ENCODE results near the gene ZNF764.
"Not testable (repeated sequence)": the region's sequence is repeated elsewhere in the genome, so short reads cannot be mapped to it uniquely, and the experiment has no call there.

ZNF764 gene

DNA sequence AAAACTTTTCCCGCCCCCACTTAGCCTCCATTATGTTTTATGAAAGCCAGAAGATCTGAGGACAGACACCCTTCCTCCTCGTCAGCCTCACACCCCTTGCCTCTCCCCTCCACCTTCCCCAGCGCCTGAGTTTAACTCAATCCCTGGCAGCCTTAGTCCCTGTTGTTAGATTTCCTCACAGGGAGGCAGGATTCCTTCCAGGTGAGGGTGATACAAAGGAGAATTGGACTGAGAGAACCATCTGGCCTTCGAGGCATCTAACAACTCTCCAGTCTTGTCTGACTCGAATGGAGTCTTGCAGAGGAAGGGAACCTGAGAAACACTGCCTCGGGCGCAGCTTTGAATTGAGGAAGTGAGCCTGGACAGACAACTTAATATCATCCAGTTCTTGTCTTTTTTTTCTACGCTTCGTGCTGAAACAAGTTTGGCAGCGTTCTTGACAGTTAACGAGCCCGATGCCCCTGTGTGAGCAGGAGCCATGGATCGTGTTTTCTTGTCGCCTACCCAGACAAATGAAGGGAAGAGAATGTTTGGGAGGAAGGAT lies 30.5 kb downstream of the ZNF764 start:
- no peak for DNase-seq (ENCODE audit: low spot score)

DNA sequence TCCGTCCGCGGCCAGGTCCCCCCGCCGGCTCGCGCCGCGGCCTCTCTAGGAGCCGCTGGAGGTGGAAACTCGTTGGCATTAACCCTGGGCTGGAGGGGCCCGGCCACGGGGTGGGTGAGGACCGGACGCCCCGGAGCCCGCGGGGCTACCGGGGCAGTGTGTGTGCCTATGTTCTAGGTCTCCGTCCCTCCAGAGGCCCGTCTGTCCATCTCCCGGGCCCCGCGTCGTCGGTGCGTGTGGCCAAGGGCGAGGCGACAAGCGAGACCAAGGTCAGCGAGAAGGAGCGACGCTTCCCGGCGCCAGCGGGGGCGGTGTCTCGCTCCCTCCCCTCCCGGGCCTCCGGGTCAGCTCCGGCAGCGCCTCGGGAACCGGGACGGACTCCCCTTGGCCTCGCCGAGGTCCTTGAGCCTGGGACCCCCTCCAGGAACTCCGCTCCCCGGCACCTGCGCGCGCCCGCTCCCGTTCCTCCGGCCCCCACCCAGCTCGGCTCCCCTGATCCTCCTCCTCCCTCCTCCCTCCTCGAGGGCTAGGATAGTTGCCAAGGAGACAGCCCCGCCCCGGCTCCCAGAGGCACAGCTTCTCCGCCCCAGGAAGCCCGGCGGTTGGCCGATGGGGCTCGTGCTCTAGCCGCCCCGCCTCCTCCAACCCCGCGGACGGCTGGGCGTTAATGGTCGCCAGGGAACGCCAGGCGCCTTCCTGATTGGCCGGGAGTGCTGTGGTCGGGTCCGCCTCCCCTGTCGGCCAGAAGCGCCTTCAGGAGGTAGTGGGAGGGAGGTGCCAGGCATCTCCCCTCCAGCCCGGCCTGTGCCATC lies 31.1 kb downstream of the ZNF764 start:
- DNase-seq (ENCODE audit: low spot score), result peak; percentile 99

DNA sequence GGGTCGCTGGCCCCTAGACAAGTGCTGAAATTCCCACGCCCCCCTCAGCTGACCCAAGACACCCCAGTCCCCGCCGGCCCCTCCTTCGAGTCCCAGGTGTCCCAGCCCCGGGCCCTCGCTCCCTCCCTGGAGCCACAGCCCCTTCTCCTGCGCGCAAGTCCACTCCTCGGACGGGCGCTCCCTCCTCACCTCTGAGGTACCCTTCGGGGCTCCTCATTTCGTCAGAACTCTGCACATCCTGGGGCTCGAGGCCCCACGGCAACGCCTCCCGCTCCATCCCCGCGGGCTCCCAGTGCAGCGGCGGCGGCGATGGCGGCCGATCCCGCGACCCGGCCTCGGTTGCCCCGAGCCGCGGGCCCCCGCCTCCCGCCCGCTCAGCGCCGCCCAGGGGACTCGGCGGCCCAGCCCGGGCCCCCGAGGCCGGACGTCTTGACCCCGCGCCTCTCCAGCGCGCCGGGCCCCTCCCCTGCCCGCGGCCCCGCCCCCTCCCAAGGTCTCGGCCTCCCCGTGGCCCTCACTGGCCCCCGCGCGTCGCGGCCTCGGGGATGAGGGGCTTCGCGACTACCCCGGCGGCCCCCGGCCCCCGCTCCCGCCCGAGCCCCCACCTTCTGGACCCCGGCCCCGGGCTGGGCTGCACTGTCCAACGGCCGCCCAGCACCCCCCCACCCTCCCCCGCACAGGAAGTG lies 31.9 kb downstream of the ZNF764 start, which contains the start of gene ZNF768:
ZNF768 (minus strand) TSS at position 430 of the 686 bp plus-strand sequence; CDS start at position 277, 153 bp downstream.
- peak; percentile 80 for DNase-seq (ENCODE audit: low spot score)

DNA sequence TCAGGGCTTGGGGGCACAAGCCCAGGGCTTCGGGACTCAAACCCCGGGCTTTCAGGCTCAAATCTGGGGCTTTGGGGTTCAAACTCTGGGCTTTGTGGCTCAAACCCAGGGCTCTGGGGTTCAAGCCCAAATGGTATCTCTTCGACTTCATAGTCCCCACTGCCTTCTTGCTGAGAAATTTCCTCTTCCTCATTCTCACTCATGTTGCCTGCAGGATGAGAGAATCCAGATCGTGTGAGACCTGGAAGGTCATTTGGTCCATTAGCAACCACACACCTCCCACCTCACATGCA lies 32.4 kb downstream of the ZNF764 start:
- no peak for DNase-seq (ENCODE audit: low spot score)

DNA sequence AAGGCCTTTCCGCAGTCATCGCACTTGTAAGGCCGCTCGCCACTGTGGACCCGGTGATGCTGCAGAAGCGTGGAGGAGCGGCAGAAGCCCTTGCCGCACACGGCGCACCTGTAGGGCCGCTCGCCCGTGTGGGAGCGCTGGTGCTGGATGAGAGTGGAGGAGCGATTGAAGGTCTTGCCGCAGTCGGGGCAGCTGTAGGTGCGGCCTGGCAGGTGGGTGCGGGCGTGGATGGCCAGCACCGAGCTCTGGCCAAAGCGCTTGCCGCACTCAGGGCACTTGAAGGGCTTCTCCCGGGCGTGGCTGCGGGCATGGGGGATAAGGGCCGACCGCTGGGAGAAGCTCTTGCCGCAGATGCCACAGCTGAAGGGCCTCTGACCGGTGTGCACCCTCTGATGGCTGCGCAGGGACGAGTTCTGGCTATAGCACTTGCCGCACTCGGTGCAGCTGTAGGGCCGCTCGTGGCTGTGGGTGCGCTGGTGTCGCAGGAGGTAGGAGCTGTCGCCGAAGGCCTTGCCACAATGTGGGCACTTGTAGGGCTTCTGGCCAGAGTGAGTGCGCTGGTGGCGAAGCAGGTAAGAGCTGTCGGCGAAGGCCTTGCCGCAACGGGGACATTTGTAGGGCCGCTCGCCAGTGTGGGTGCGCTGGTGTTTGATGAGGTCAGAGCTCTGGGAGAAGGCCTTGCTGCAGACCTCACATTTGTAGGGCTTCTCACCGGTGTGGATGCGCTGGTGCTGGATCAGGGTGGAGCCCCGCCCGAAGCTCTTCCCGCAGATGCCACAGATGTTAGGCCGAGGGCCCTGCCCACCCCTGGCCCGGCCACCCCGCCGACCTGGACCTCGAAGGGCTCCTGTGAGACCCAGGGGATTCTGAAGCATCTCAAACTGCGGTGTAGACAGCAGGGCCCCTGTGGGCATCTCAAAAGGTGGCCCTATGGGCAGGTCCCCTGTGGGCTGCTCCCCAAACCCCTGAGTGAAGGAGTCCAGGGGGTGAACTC lies 33.3 kb downstream of the ZNF764 start:
- no peak for DNase-seq (ENCODE audit: low spot score)

DNA sequence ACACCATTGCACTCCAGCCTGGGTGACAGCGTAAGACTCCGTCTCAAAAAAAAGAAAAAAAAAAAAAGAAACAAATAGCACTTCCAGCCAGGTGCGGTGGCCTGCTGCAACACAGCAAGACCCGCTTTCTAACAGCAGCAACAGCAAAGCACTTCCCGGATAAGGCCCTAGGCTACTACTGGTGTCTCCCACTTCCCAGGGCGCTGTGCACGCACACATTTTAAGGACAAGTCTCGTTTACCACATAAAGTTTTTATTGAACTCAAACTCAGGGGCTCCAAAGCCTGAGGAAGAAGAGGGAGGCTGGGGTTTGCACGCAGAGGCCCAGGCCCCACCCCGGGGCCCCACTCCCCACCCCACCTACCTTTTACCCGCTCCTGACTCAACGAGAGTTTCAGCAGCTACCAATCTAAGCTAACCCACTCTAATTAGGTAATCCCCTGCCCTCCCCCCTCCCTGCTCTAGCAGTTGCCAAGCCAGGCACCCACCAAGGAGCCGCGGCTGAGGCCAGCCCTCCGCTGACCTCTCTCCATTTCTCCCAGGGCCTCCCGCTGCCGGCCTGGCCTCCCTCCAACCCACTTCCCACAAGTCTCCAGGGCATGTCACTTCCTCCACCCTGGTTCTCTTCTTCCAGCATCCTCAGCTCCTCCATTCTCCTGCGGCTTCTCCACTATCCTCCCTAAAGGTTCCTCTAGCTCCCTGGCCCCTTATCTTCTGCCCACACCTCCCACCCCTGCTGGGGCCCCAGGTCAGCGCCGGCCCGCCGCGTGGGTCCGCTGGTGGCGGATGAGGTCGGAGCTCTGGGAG lies 34.2 kb downstream of the ZNF764 start:
- no peak for DNase-seq (ENCODE audit: low spot score)

DNA sequence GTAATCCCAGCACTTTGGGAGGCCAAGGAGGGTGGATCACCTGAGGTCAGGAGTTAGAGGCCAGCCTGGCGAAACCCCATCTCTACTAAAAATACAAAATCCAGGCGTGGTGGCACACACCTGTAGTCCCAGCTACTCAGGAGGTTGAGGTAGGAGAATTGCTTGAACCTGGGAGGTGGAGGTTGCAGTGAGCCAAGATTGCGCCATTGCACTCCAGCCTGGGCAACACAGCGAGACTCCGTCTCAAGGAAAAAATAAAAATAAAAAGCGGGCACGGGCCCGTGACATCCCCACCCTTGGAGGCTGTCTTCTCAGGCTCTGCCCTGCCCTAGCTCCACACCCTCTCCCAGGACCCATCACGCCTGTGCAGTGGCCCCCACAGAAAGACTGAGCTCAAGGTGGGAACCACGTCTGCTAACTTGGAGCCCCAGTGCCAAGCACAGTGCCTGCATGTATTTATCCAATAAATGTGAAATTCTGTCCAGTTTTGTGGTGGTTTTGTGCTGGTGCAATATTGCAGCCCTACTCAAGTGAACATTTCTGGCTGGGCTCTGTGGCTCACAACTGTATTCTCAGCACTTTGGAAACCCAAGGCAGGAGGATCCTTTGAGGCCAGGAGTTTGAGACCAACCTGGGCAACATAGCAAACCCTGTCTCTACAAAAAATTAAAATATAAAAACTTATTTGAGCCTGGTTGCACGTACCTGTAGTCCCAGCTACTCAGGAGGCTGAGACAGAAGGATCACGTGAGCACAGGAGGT lies 35.3 kb downstream of the ZNF764 start:
- not testable (repeated sequence) for DNase-seq (ENCODE audit: low spot score)

DNA sequence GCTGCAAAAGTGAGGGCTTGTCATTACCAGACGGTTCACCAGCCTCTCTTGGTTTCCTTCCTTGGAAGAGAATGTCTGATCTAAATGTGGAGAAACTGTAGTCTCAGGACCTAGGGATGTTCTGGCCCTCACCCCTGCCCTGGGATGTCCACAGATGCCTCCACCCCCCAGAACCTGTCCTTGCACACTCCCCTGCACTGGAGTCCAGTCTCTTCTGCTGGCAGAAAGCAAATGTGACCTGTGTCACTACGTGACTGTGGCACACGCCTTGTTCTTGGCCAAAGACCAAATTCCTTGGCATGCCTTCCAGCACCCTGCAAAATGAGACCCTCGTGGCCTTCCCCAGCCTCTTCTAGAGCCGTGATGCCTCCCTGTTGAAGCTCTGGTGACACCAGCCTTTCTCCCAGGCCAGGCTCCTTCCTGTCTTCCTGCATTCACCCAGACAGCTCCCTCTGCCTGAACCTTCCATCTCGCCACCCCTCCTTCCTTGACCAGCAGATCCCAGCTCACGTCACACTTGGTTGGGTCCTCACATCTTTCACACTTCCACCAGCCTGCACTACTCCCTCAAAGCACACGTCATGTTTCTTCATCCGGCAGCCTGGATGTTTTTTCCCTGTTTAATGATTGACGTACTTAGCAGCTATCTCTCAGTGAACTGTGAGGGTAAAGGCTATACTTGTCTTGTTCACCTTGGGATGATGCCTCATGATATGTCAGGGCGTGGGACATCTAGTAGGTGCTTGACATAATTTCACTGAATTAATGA lies 36.1 kb downstream of the ZNF764 start:
- no peak for DNase-seq (ENCODE audit: low spot score)

DNA sequence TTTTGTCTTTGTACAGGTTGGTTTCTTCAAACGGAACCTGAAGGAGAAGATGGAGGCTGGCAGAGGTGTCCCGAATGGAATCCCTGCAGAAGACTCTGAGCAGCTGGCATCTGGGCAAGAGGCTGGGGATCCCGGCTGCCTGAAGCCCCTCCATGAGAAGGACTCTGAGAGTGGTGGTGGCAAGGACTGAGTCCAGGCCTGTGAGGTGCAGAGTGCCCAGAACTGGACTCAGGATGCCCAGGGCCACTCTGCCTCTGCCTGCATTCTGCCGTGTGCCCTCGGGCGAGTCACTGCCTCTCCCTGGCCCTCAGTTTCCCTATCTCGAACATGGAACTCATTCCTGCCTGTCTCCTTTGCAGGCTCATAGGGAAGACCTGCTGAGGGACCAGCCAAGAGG lies 36.7 kb downstream of the ZNF764 start:
- no peak for DNase-seq (ENCODE audit: low spot score)

DNA sequence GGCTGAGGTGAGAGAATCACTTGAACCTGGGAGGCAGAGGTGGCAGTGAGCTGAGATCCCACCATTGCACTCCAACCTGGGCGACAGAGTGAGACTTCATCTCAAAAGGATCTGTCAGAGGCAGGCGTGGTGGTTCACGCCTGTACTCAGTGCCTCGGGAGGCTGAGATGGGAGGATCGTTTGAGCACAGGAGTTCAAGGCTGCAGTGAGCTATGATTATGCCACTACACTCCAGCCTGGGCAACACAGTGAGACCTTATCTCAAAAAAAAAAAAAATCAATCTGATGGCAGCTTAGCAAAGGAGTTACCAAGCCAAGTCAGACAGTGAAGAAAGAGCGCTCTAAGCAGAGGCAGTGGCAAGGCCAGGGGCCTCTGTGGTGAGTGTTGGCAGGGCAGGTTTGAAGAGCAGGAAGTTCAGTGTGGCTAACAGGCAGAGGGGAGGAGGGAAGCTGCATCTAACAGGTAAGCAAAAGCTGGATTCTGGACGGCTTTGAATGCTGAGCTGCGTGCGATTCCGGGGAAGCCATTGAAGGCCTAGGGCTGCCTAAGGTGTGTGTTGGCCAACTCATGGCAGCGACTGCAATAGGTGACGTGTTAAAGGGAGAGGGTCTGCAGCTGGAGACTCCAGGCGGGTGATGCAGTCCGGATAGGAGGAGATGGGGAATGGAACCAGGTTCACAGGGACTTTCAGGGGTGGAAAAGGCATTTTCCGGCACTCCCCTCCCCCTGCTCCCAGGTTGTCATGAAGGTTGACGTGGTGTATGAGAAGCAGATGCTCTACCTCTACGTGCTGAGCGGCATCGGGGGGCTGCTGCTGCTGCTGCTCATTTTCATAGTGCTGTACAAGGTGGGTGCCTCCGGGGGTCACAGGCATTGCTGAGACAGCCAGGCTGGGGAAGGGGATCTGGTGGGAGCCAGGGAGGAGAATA lies 38.8 kb downstream of the ZNF764 start:
- no peak for DNase-seq (ENCODE audit: low spot score)

DNA sequence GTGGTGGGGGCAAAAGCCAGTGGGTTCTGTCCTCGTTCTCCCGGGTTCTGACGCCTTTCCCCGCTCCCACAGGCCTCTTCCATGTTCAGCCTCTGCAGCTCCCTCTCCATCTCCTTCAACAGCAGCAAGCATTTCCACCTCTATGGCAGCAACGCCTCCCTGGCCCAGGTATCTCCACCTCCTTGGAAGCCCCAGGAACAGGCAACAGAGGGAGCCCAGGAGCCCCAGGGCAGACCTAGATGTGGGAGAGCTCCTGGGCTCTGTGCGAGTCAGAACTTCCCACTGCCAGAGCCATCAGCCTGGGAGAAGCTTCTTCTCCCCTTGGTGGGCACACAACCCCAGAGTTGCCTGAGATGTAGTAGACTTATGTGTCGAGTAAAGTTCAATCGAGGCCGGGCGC lies 39.6 kb downstream of the ZNF764 start:
- DNase-seq (ENCODE audit: low spot score), result no peak

DNA sequence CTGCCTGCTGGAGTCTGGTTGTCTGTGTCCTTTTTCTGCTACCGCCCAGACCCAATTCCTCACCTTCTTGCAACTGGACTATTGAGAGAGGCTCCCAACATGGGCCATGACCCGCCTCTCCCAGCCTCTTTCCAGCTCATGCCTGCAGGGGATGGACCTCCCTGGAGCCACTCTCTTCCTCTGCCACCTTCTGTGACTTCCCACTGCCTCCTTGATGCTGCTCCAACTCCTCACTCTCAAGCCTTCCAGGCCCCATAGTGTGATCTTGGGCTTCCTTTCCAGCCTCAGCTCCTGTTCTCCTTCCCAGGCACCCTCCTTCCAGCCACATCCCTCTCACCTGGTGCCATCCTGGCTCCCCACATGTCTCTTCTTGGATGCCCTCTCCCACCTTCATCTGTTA lies 42.9 kb downstream of the ZNF764 start:
- no peak for DNase-seq (ENCODE audit: low spot score)

DNA sequence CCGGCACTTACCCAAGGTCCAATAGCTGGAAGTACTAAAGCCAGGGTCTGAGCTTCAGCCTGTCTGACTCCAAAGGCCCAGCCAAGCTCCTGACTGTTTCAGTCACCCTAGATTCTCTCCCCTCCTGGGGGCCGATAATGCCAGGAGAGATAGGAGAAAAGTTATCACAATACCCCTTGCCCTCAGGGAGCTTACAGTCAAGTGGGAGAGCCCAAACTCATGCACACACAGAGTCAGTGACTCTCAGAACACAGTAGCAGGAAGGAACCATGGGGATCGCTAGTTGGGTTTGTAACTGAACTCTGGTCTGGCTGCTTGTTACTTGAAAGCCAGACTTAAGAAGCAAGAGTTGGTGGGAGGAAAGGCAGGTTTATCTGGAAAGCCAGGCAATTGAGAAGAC lies 46.7 kb downstream of the ZNF764 start:
- DNase-seq (ENCODE audit: low spot score), result no peak

DNA sequence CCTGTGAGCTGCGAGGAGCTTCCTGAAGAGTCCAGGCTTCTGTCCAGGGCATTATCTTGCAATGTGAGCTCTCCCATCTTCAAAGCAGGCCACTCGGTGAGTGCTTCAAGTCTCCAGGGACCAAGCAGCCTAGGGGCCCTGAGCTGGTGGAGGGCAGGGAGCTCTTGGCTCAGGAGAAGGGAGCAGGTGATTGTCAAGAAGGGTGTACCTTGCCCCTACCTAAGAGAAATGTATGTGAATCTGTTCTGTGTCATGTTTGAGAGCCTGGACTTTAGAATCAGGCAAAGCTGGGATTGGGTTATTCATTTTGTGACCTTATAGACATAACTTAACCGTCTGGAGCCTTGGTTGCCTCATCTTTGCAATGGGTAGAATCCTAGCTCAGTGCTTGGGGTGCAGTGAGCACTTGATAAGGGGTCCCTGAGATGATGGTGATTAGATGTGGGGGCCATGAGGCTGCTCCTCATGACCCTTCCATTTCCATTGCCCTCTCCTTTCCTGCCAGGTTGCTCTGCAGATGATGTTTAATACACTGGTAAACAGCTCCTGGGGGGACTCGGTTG lies 47.7 kb downstream of the ZNF764 start:
- DNase-seq (ENCODE audit: low spot score), result no peak

DNA sequence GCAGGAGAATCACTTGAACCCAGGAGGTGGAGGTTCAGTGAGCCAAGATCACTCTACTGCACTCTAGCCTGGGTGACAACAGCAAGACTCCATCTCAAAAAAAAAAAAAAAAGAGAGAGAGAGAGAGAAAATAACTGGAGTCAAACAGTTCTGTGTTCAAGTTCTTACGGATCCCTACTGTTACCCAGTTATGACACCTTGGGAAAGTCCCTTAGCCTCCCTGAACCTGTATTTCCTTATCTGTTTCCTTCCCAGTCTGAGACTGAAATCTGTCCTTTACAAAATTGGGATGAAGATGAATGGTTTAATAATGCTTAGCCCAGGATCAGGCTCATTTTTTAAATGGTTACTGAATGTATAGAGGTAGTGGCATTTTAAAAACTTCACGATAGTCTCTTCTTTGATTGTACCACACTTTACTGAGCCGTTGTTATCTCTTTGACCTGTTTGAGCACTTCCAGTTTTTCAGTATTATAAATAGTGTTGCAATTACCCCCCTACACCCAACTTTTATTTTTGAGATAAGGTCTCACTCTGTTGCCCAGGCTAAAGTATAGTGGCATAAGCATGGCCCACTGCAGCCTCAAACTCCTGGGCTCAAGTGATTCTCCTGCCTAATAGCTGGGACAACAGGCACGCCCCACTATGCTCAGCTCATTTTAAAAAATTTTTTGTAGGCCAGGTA lies 49.0 kb downstream of the ZNF764 start:
- no peak for DNase-seq (ENCODE audit: low spot score)
